CD1c-positive myeloid dendritic cell (primary cell): ENCODE data around the gene PLXNA2.

ENCODE experiments used
- DNase-seq: peaks from one replicate; pipeline ENCODE4 v3.0.0-alpha.2; 2016; ENCODE audit errors: extremely low spot score

The PLXNA2 gene

DNA sequence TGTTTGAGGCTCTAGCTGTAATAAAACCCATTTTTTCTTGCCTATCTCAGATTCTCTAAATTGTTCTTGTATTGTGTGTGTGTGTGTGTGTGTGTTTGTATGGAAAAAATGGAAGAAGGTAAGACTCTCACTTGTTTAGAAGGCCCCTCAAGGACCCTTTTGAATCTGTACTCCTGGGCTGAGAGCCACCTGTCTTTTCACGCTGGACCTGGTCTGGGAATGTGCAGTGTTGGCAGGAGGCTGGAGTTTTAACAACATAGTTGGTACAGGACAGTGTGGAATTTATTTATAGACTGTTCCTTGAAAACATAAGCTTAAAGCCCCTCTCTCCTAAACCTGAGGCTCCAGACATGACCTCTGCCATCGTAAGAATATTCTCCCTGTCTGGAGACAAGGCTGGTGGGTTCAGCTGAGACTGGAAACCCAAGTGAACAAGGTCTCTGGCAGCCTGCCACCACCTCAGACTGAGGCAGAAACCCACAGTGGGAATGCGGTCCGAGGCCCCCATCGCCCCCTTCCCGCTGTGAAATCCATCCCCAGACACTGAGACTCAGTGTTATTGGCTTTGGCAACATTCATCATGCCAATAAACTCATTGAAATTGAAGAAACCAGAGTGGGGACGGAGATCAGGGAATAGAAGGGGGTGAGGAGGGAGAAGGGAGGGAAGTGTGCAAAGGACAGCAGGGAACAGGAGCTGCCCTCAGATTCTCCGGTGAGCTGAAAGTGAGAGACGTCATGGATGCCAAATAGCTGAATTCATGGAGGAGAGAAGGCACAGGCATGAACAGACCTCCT, 24.6 kb upstream of the PLXNA2 start:
- no peak for DNase-seq

DNA sequence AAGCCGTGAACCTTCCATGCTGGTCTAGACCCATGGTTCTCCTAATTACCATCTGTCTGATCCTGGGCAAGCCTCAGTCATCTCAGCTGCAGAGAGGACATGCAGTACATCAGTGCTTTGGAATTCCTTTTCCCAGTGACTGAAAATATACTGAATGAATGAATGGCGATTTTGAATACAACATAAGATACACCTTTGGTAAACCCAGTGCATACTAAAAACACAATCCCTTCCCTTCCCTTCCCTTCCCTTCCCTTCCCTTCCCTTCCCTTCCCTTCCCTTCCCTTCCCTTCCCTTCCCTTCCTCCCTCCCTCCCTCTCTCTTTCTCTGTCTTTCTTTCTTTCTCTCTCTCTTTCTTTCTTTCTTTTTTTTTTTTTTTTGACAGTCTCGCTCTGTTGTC, 21.3 kb upstream of the PLXNA2 start:
- DNase-seq, result no peak

GRCh38 chr1:208265122-208265469, 20.9 kb upstream of the PLXNA2 start:
- no peak for DNase-seq

DNA sequence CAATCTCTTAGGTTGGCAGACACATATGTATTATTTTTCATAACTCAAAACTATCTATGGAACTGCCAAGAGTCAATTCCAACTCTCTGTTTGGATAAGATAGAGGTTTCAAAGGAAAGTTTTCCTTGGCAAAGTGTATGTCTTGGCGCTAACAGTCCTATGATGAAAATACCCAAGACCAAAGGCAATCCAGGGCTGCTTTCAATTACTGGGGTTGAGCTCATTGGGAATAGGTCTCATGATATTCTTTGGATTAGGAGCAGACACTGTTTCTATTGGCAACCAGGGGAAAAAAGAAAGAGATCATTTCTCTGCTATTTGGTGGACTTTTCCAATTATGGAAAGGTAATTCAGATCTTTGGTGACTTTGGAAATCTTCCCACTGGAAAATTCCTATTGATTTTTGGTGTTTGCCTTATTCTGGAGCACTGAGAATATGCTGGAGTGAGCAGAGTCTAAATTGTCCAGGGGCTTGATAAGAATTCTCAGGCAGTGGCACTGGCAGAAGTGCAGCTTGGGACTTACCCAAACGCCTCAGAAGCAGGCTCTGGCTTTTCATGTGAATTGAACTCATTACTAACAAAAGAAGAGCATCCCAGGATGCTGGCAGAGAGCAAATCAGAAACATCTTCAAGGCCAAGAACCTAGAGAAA, 20.4 kb upstream of the PLXNA2 start:
- DNase-seq, result no peak

GRCh38 chr1:208261874-208262273, 17.7 kb upstream of the PLXNA2 start:
- DNase-seq, result no peak

DNA sequence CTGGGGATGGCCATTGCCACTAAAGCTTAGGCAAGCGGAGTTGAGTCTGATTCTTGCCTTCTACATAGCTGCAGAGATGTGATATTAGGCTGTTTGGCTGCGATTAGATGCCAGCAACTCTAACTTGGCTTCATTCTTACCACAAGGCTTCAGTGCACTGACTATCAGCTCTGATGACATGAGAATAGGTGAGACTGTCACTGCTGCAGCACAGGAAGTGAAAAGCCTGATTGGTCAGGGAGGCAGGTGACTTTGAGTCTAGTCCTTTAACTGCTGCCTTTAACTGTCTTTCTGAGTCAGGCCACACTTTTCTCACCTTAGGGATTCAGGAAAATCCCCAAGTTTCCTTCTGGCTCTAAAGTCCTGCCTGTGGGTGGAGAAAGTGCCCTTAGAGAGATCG, 14.1 kb upstream of the PLXNA2 start:
- DNase-seq, result no peak

GRCh38 chr1:208257351-208257750, 13.2 kb upstream of the PLXNA2 start:
- no peak for DNase-seq

DNA sequence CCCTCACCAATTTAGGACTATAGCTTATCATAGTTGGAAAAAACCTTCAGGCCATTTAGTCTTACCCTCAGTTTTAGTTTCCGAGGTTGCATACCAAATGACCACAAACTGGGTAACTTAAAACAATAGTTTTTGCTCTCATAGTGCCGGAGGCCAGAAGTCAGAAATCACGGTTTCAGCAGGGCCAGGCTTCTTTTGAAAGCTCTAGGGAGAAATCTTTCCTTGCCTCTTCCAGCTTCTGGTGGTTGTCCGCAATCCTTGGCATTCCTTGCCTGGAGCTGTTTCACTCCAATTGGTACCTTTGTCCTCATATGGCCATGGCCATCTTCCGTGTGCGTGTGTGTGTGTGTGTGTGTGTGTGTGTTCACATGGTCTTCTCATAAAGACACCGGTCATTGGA, 12.4 kb upstream of the PLXNA2 start:
- DNase-seq, result no peak

DNA sequence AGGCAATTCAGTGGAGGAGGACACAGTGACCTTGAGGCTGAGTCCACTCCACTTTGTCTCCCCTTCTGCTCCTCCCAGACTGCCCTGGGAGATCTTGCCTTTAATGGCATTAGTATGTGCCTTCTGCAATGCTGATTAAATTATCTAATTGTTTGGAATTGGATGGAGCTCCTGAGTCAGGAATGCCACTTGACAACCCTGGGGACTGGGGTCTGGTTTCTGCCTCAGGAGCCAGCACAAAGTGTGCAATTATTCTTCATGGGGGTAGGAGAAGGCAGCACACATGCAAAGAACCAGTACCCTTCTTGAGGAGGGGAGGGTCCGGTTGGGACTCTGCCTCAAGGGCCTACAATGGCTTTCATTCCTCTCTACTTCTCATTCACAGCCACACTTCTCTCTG, 11.9 kb upstream of the PLXNA2 start:
- no peak for DNase-seq

DNA sequence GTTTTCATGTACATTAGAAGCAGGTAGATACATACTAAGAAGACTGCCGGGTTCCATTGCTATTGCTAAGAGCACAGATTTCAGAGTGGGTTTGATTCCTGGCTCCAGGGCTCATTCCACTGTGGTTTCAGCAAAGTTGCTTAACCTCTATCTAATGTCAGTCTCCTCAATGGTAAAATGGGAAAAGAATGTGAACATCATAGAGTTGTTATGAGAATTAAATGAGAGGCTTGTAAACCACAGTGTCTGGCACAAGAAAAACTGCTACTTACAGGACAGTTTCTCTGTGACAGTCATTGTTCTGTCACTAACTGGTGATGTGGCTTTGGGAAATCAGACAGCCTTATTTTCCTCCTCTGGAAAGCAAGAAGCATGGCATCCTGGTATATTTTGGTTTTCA, 10.7 kb upstream of the PLXNA2 start:
- DNase-seq, result no peak

DNA sequence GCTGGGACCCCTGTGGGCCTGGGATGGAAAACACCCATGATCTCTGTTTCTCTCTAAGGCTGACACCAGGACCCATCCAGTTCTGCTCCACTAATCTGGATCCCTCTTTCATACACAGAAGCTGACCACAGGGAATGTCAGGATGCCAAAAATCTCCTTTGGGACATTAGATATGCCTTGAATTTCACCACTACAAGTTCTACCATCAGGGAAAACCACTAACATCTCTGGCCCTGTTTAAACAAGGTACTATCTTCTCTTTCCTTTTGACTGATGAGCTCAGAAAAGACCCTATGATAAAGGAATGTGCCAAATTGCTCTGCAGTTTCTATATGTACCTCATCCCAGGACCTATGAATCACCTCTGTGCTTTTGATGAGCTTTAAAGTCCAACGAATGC, 10.2 kb upstream of the PLXNA2 start:
- no peak for DNase-seq

DNA sequence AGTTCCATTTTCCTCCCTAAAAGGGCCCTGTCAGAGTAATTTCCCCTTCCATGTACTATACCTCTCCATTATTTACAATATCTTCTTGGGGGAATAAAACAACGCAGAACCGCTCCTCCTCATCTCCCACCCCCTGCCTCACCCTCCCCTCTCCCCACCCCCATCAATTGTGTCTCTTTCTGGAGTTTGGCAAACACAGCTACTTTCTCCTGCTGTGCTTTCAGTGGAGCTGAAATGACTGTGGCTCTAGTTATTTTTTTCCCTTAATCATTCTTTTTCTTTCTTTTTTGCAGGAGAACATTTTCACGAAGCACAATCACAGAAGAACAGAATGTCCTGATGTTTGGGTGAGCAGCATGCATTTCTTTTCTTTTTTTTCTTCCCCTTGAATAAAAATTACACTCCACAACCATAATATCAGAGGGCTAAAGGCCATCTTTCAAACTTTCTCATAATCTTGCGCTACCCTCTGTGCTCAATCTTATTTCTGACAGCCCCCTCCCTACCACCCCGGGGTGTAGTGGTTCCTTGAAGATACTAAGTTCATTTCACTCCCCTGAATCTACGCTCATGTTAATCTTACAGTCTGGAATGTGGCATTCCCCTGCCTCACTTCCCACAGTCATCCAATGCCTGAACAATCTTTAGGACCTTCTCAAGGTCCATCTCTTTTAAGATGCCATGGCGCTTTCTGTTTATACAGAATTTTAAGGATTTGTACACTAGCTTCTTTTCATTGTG, 8.8 kb upstream of the PLXNA2 start:
- DNase-seq, result no peak

DNA sequence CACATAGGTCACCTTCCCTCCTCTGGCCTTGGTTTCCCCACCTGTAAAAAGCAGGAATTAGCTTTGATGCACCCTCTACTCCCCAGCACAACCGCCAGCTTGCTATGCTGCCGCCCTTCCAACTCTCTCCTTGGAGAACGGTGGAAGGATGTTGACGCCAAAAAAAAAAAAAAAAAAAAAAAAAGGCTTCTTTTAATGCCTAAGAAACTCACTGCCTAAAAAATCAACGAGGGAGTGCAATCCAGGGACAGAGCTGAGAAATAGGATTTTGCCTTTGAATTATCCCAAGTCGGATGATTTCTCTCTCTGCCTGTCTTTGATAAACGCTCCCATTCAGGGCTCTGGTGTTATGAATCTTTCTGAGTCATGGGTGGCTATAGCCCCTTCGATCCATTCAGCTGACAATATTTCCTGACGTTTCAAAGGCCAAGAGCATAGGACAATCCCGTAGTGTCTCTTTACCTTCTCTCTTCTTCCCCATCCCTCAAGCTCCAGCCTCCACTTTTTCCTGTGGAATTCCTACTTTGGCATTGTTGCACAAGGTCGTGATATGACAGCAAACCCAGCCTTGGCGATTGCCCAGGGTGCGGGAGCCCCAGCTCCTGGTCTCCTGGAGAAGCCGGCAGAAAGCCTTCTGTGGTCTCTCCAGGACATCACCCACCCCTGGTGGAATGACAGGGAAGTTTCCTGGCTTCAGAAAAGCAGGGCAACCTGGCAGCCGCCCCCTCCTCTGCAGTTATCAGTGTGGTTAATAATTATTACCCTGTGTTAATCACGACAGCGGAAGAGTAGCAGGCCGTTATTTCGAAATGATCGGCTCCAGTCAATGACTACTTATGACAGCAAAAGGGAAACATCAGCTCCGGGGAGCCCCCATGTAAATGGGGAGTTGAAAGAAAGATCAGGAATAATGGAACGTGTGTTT, 8.0 kb upstream of the PLXNA2 start:
- peak; percentile 14 for DNase-seq

DNA sequence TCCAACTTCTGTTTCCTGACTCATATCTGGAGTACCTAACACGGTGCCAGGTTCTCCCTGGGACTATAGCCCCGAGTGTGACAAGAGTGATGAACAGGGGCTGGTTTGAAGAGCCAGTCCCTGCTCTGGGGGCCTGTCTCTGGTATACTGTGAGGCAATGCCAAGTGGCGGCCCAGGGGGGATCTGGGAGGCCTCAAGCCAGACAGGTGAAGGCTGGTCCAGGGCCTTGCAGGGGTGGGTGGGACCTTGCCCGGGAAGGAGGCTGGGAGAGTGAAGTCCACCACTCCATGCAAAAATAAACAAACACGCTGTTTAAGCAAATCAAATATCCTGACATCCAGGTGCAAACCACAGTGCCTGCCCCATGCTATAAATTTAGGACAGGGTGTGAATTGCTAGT, 6.8 kb upstream of the PLXNA2 start:
- no peak for DNase-seq

GRCh38 chr1:208250613-208251012, 6.4 kb upstream of the PLXNA2 start:
- no peak for DNase-seq

DNA sequence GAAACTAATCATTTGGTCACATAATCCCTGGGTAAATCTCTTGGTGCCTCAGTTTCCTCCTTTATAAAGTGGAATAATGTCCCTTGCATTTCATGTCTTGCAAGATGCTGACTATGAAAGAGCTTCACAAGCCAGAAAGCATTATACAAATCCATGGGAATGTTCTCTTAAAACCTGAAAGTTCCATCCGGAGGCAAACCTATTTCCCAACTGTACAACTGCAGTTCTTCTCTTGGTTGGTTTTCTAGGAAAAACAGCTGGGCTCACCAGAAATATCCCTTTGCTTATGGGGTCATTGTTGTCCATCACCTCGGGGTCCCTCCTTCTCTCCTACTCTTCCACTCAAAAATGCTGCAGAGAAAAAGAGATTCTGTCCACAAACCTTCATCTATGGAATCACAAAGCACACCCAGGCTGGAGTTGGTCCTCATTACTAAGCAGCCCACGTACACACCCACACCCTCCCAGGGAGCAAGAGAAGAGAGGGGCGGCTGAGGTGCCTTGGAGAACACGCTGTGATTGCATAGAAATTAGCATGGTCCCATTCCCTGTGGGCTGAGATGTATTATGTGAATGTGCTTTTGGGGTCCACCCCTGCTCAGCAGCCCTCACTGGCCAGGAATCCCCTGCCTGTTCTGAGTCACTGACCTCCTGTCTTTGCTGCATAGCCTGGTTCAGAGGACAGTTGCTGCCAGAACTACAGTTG, 5.0 kb upstream of the PLXNA2 start:
- no peak for DNase-seq

DNA sequence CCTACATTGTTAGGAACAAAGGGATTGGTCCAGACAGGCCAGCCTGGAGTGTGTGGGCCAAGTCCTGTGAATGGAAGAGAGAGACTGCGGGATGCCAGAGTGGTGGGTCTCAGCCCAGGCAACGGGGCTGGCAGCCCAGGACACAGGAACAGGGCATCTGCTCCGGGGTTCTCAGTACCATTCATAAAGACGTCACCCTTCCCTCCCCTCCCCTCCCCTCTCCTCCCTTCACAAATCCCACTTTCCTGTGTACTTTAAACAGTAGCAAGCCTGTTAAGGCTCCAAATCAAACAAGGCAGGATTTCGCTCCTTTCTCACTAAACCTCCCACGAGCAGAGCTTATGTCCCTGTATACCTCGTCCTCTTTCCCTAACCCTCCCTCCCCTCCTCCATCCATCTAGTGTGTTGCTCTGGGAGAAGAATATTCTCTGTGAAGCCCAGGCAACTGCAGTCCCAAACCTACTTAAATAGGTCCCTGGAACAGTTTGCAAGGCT, 4.2 kb upstream of the PLXNA2 start:
- no peak for DNase-seq

DNA sequence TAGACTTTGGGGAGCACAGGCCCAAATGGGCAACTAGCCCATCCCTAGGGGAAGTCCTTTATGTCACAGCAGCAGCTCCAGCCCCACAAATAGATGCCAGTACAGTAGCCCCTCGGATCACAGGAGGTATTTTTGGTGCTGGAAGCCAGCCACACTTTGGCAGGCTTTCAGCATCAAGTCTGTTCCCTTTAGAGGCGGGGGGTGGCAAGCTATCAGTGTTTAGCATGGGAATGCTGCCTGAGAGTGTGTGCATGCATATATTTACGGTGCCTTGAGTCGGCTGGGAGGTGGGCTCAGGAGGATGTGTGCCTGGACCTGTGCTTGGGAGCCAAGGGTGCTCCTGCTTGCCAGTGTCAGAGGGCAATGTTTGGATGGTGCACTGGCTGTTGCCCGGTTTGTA, 3.5 kb upstream of the PLXNA2 start:
- DNase-seq, result no peak

DNA sequence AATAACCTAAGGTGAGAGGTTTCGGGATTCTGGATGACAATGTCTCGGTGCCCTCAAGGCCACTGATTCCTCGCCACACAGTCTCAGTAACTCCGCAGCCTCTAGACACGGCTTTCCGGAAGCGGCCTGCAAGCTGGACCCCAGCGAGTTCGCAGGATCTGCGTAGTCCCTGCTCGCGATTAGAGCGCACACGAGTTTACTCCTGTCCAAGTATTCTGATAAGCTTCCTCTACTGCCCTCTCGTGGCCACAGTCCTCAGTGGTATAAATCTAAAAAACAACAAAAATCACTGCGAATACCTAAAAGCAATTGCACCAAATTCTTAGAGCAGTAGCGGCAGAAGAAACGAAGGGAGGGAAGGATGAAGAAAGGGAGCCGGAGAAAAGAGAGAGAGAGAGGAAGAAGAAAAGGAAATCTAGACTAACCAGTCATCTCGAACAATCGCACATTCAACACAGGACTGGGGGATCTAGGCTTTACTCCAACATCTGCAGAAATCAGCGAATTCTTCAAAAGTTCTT, 1.1 kb upstream of the PLXNA2 start:
- peak; percentile 85 for DNase-seq

- no peak for DNase-seq
Observed at GRCh38 chr1:208243527-208243966, 637 bp downstream of the PLXNA2 start.
